ENCODE measurements around the gene PITPNB.

- TF ChIP-seq, protein P1, sequence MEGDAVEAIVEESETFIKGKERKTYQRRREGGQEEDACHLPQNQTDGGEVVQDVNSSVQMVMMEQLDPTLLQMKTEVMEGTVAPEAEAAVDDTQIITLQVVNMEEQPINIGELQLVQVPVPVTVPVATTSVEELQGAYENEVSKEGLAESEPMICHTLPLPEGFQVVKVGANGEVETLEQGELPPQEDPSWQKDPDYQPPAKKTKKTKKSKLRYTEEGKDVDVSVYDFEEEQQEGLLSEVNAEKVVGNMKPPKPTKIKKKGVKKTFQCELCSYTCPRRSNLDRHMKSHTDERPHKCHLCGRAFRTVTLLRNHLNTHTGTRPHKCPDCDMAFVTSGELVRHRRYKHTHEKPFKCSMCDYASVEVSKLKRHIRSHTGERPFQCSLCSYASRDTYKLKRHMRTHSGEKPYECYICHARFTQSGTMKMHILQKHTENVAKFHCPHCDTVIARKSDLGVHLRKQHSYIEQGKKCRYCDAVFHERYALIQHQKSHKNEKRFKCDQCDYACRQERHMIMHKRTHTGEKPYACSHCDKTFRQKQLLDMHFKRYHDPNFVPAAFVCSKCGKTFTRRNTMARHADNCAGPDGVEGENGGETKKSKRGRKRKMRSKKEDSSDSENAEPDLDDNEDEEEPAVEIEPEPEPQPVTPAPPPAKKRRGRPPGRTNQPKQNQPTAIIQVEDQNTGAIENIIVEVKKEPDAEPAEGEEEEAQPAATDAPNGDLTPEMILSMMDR (IDR thresholded peaks at IDR 0.05), result no peak
- TF ChIP-seq POLR2A (IDR thresholded peaks at IDR 0.05), result no peak
Measured at GRCh38 chr22:27859336-27859735, 59.7 kb downstream of the PITPNB start.

All from testis (tissue), 2 donors.